ENCODE results near the gene XRCC4.

The XRCC4 gene

DNA sequence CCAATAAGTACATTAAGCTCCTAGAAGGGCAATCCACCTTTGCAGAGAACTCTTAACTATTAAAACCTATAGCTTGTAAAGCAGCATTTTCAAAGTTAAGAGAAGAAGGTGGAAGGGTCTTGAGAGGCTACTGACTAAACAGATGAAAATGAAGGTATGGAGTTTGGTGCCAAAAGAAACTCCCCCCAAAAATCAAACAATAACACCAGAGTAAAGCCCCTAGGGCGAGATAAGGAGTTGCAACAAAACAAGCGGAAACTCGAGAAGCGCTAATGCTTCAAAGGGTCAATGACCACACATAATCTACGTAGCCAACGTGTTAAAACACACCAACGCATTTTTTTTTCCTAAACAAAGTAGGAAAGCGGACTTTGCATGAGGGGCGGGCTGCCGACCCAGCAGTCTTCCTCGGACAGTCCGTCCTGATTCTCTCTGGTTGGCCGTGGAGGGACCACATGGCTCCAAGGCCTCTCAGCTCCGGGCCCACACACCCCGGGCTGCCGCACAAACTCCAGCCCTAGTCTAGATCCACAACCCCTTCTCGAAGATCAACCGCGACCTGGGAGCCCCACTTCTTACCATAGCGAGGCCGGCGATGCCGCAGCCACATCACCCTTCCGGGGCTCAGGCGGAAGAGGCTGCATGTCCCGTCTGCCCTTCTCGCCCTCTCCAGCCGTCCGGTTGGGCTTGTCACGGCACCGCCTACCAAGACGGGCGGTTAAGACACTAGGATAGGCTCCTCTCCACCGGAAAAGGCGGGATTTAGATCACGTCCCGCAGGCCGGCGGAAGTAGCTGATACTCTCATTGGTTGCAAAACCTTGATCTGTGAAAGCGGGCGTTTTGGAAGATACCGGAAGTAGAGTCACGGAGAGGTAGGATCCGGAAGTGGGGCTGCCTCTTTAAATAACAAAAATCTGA is at the start of gene XRCC4, which contains the start of gene TMEM167A:
Gene XRCC4 (plus strand): TSS at position 806 of the 920 bp plus-strand sequence. CDS start 27,373 bp downstream, outside the sequence.
Gene TMEM167A (minus strand): TSS at position 653 of the 920 bp plus-strand sequence. CDS start 71 bp downstream, at position 582.
- peak within 1 kb of the TSS; percentile 83 for H3K27ac ChIP-seq (ENCODE audit: low read depth, low read length)
- H3K79me2 ChIP-seq (ENCODE audit: control insufficient read depth, insufficient read depth, low read length, unreplicated experiment): peaks cover 68% of the 10 kb centered on the region
- H3K4me1 ChIP-seq (ENCODE audit: control insufficient read depth, insufficient read depth, low read length, unreplicated experiment): peaks cover 14% of the 10 kb centered on the region
- H3K36me3 ChIP-seq (ENCODE audit: insufficient read depth, low read length): peaks cover 7% of the 10 kb centered on the region; the same call in 1 of the 2 replicates
- H3K27me3 ChIP-seq (ENCODE audit: insufficient read depth, low read length): no peaks in the 10 kb centered on the region
- peak within 1 kb of the TSS; percentile 100 for H3K4me3 ChIP-seq (ENCODE audit: low read depth, low read length)
- peak within 1 kb of the TSS; percentile 99 for H2AFZ ChIP-seq (ENCODE audit: low read length, unreplicated experiment)

DNA sequence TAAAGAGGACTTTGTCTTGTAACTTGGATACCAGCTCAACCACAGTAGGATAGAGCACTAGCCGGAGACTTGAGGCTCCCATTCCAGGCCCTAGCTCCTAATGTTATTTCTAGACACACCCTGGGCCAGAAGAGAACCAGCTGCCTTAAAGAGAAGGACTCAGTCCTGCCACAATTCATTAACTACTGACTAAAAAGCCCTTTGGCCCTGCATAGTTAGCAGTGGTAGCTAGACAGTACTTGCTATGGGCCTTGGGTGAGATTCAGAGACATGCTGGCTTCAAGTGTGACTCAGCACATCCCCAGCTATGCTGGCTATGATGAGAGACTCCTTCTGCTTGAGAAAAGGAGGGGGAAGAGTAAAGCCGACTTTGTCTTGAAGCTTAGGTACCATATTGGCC is 47.4 kb upstream of the XRCC4 start:
- Histone ChIP-seq H3K4me1 (ENCODE audit: control insufficient read depth, insufficient read depth, low read length, unreplicated experiment) (no peaks in the 10 kb centered on the region), H3K36me3 (ENCODE audit: insufficient read depth, low read length) (no peaks in the 10 kb centered on the region), H3K27me3 (ENCODE audit: insufficient read depth, low read length) (no peaks in the 10 kb centered on the region), H2AFZ (ENCODE audit: low read length, unreplicated experiment) (no peak overlapping the region), H3K27ac (ENCODE audit: low read depth, low read length) (no peak overlapping the region), H3K4me3 (ENCODE audit: low read depth, low read length) (no peak overlapping the region), H3K79me2 (ENCODE audit: control insufficient read depth, insufficient read depth, low read length, unreplicated experiment) (no peaks in the 10 kb centered on the region)

DNA sequence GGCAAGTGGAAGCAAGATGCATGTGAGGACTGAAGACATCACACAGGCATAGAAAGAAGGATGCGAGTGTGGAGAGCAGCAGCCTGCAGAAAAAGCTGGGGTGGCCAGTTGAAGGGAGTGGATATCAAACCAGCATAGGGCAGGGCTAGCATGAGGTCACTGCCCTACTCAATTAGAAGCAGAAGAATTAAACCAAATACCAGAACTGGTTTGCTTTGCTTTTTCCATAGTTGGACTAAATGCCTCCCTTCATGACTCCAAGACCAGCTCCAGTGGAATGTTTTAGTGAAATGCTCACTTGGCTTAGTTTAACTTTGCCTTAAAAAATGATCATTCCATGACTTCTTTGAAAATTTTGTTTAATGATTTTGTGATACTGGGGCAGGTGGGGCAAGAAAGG is 46.0 kb upstream of the XRCC4 start:
- H3K4me3 ChIP-seq (ENCODE audit: low read depth, low read length): no peak overlapping the region
- H3K27me3 ChIP-seq (ENCODE audit: insufficient read depth, low read length): no peaks in the 10 kb centered on the region
- no peaks in the 10 kb centered on the region for H3K79me2 ChIP-seq (ENCODE audit: control insufficient read depth, insufficient read depth, low read length, unreplicated experiment)
- no peak overlapping the region for H2AFZ ChIP-seq (ENCODE audit: low read length, unreplicated experiment)
- H3K27ac ChIP-seq (ENCODE audit: low read depth, low read length): no peak overlapping the region
- H3K36me3 ChIP-seq (ENCODE audit: insufficient read depth, low read length): no peaks in the 10 kb centered on the region
- no peaks in the 10 kb centered on the region for H3K4me1 ChIP-seq (ENCODE audit: control insufficient read depth, insufficient read depth, low read length, unreplicated experiment)

DNA sequence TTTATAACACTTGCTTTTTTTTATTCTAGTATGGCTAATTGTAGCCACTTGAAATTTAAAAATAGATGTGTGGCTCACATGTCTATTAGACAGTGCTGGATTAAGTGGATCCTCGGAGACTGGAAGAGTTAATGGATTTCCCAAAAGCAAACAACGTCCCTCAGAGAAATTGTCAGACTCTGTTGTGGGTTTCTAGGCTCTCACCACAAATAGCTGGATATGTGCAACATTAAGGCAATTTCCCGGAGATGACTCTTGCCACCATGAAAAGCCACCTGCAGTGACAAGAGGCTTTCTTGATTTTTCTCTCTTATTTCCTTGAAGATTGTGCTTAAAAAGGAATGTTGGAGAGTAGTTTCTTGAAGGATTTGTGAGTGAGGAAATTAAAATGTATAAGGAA is 43.3 kb upstream of the XRCC4 start:
- H3K36me3 ChIP-seq (ENCODE audit: insufficient read depth, low read length): no peaks in the 10 kb centered on the region
- H2AFZ ChIP-seq (ENCODE audit: low read length, unreplicated experiment): no peak overlapping the region
- no peaks in the 10 kb centered on the region for H3K27me3 ChIP-seq (ENCODE audit: insufficient read depth, low read length)
- no peaks in the 10 kb centered on the region for H3K4me1 ChIP-seq (ENCODE audit: control insufficient read depth, insufficient read depth, low read length, unreplicated experiment)
- H3K4me3 ChIP-seq (ENCODE audit: low read depth, low read length): no peak overlapping the region
- no peak overlapping the region for H3K27ac ChIP-seq (ENCODE audit: low read depth, low read length)
- no peaks in the 10 kb centered on the region for H3K79me2 ChIP-seq (ENCODE audit: control insufficient read depth, insufficient read depth, low read length, unreplicated experiment)

DNA sequence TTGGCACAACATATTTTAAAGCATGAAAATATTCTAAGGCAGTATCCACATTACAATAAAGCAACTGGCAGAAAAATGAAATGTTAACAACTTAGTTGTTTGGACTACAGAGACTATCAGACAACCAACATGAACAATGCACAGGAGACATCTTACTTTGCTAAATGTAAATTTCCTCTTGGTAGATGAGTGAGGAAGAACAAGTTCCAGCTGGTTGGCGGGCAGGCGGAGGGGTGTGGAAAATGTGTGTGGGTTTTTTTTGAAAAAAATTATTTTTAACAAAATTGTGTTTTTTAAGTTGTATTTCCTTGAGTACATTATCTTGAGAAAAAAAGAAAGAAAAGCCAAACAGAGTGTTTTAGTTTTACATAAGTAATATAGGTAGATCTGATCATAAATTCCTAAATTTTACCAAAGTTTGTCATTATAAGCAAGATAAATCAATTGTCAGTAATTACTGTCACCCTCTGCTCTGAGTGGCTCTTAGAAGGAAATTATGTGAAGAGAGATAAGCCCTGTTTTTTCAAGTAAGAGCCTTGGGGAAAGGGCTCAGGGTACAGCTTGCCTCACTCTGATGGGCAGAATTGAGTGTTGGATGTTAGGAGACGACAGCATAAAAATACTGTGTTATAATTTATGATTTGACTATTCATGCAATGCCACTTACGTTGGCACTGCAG is 42.7 kb upstream of the XRCC4 start:
- H3K4me3 ChIP-seq (ENCODE audit: low read depth, low read length): no peak overlapping the region
- H3K36me3 ChIP-seq (ENCODE audit: insufficient read depth, low read length): no peaks in the 10 kb centered on the region
- no peaks in the 10 kb centered on the region for H3K27me3 ChIP-seq (ENCODE audit: insufficient read depth, low read length)
- no peak overlapping the region for H2AFZ ChIP-seq (ENCODE audit: low read length, unreplicated experiment)
- H3K27ac ChIP-seq (ENCODE audit: low read depth, low read length): no peak overlapping the region
- no peaks in the 10 kb centered on the region for H3K79me2 ChIP-seq (ENCODE audit: control insufficient read depth, insufficient read depth, low read length, unreplicated experiment)
- H3K4me1 ChIP-seq (ENCODE audit: control insufficient read depth, insufficient read depth, low read length, unreplicated experiment): no peaks in the 10 kb centered on the region

- H3K4me3 ChIP-seq (ENCODE audit: low read depth, low read length): no peak overlapping the region
- H3K27ac ChIP-seq (ENCODE audit: low read depth, low read length): no peak overlapping the region
- no peaks in the 10 kb centered on the region for H3K36me3 ChIP-seq (ENCODE audit: insufficient read depth, low read length)
- H3K4me1 ChIP-seq (ENCODE audit: control insufficient read depth, insufficient read depth, low read length, unreplicated experiment): no peaks in the 10 kb centered on the region
- H3K79me2 ChIP-seq (ENCODE audit: control insufficient read depth, insufficient read depth, low read length, unreplicated experiment): no peaks in the 10 kb centered on the region
- no peak overlapping the region for H2AFZ ChIP-seq (ENCODE audit: low read length, unreplicated experiment)
- H3K27me3 ChIP-seq (ENCODE audit: insufficient read depth, low read length): no peaks in the 10 kb centered on the region
Observed at GRCh38 chr5:83035373-83036100, 41.8 kb upstream of the XRCC4 start.

DNA sequence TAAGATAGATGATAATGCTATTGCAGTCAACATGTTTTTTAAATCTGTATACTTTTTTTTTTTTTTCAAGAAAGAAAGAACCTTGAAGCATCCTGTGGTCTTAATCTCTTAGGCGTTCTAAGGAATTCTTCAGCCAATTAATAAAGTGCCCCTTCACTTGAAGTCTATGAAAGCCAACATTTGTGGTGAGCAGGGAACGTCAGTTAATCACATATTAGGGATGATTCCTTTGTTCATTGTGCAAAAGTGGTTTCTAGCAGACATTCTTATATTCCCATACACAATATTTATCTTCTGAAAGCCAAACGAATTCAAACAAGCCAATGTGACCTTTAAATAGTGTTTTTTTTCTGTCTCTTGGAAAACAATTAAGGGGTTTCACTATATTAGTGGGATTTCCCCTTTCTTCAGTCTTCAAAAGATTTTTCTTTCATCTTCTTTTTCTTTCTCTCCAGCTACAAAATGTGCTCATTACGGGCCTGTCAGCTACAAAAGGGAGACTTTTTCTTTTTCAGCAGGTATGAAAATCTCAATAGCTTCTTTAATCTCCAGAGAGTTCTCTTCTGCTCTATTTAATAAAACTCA is 40.3 kb upstream of the XRCC4 start:
- H3K27ac ChIP-seq (ENCODE audit: low read depth, low read length): no peak overlapping the region
- no peak overlapping the region for H3K4me3 ChIP-seq (ENCODE audit: low read depth, low read length)
- H3K27me3 ChIP-seq (ENCODE audit: insufficient read depth, low read length): no peaks in the 10 kb centered on the region
- no peaks in the 10 kb centered on the region for H3K4me1 ChIP-seq (ENCODE audit: control insufficient read depth, insufficient read depth, low read length, unreplicated experiment)
- H2AFZ ChIP-seq (ENCODE audit: low read length, unreplicated experiment): no peak overlapping the region
- no peaks in the 10 kb centered on the region for H3K36me3 ChIP-seq (ENCODE audit: insufficient read depth, low read length)
- H3K79me2 ChIP-seq (ENCODE audit: control insufficient read depth, insufficient read depth, low read length, unreplicated experiment): no peaks in the 10 kb centered on the region

- Histone ChIP-seq H3K4me1 (ENCODE audit: control insufficient read depth, insufficient read depth, low read length, unreplicated experiment) (no peaks in the 10 kb centered on the region), H3K27me3 (ENCODE audit: insufficient read depth, low read length) (no peaks in the 10 kb centered on the region), H3K27ac (ENCODE audit: low read depth, low read length) (no peak overlapping the region), H3K4me3 (ENCODE audit: low read depth, low read length) (no peak overlapping the region), H2AFZ (ENCODE audit: low read length, unreplicated experiment) (no peak overlapping the region), H3K36me3 (ENCODE audit: insufficient read depth, low read length) (no peaks in the 10 kb centered on the region), H3K79me2 (ENCODE audit: control insufficient read depth, insufficient read depth, low read length, unreplicated experiment) (no peaks in the 10 kb centered on the region)
Observed at GRCh38 chr5:83038924-83039323, 38.4 kb upstream of the XRCC4 start.

DNA sequence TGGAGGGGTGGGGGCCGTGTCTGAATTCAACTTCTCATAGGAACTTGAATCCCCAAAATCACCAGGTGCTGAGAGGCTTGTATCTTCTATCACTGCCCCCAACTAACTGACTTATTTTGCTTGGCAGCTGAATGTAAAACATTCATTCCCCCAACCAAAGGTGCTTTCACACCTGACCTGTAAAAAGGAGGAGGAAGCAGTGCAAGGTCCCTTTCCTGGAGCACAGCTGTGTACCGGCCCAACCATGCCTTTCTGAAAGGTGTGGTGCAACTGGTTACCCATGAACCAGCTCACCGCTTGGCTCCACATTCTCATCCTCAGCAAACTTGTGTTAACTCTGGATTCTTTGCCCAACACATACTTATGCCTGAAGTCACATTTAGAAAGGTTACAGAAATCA is 34.8 kb upstream of the XRCC4 start:
- Histone ChIP-seq H3K4me3 (ENCODE audit: low read depth, low read length) (no peak overlapping the region), H2AFZ (ENCODE audit: low read length, unreplicated experiment) (no peak overlapping the region), H3K4me1 (ENCODE audit: control insufficient read depth, insufficient read depth, low read length, unreplicated experiment) (no peaks in the 10 kb centered on the region), H3K79me2 (ENCODE audit: control insufficient read depth, insufficient read depth, low read length, unreplicated experiment) (no peaks in the 10 kb centered on the region), H3K27ac (ENCODE audit: low read depth, low read length) (no peak overlapping the region), H3K27me3 (ENCODE audit: insufficient read depth, low read length) (no peaks in the 10 kb centered on the region), H3K36me3 (ENCODE audit: insufficient read depth, low read length) (no peaks in the 10 kb centered on the region)

DNA sequence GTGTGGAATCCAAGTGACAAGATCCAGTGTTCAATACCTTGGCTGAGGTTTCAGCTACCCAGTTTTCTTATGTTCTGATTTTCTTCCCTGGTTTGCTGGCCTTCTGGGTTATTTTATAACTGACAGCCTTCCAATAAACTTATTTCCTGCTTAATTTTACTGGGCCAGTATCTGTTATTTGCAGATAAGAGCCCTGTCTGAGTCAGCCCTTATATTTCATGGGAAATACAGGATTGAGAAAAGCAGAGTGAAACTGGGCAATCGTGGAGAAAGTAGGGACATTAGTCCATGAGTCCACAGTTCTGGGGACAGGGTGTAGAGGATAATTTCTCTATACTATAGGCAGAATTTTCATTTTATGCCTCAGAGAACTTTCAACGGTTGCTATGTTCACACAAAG is 32.4 kb upstream of the XRCC4 start:
- H3K4me1 ChIP-seq (ENCODE audit: control insufficient read depth, insufficient read depth, low read length, unreplicated experiment): no peaks in the 10 kb centered on the region
- 0 out of 2 replicates have a peak, but pooled peaks cover 4% of the 10 kb centered on the region for H3K36me3 ChIP-seq (ENCODE audit: insufficient read depth, low read length)
- H2AFZ ChIP-seq (ENCODE audit: low read length, unreplicated experiment): no peak overlapping the region
- H3K79me2 ChIP-seq (ENCODE audit: control insufficient read depth, insufficient read depth, low read length, unreplicated experiment): no peaks in the 10 kb centered on the region
- H3K27ac ChIP-seq (ENCODE audit: low read depth, low read length): no peak overlapping the region
- no peaks in the 10 kb centered on the region for H3K27me3 ChIP-seq (ENCODE audit: insufficient read depth, low read length)
- no peak overlapping the region for H3K4me3 ChIP-seq (ENCODE audit: low read depth, low read length)

All from ACC112 (cell line).